Daoy (cell line): ENCODE results near the gene SRD5A1. TPM values are rescaled to one million over a fixed set of nuclear protein-coding genes. Genes with fewer than 3 reads are reported as not detected.
A peak's percentile ranks its signal among the peaks of the same experiment; 100 is the strongest.

Experiments used
- DNase-seq: peaks from one replicate; pipeline ENCODE4 v3.0.0-alpha.2; 2015; ENCODE audit warnings: low read depth
- total RNA-seq: library from RNA; depleted of rRNA; stranded (reverse); fragments of >200 nt; shearing (Covaris generic); gene quantifications from 2 replicates; pipeline ENCODE4 v1.2.3, GENCODE V29; 2014; rRNA removed

SRD5A1 gene
- total RNA-seq = 8.6 and 14.3 TPM in 2 replicates

- peak; percentile 90 for DNase-seq
These were observed at the start of gene SRD5A1, which contains the start of gene NSUN2 for GRCh38 chr5:6632888-6633468. Gene SRD5A1 (plus strand): TSS chr5:6633440. CDS start chr5:6633577, 137 bp downstream. Gene NSUN2 (minus strand): TSS chr5:6633044. CDS start chr5:6632979, 65 bp downstream.

GRCh38 chr5:6584101-6584645, 49.1 kb upstream of the SRD5A1 start:
- no peak for DNase-seq

GRCh38 chr5:6584727-6585126, 48.5 kb upstream of the SRD5A1 start:
- DNase-seq = no peak

GRCh38 chr5:6585168-6585567, 48.1 kb upstream of the SRD5A1 start:
- DNase-seq = peak; percentile 38

GRCh38 chr5:6585939-6586646, 47.1 kb upstream of the SRD5A1 start:
- DNase-seq = no peak

GRCh38 chr5:6586647-6587042, 46.6 kb upstream of the SRD5A1 start:
- DNase-seq = no peak

- no peak for DNase-seq
These were observed 46.1 kb upstream of the SRD5A1 start for GRCh38 chr5:6587171-6587570.

GRCh38 chr5:6590581-6590980, 42.7 kb upstream of the SRD5A1 start:
- no peak for DNase-seq

GRCh38 chr5:6591671-6592288, 41.5 kb upstream of the SRD5A1 start:
- DNase-seq = no peak

- no peak for DNase-seq
These were observed 40.6 kb upstream of the SRD5A1 start for GRCh38 chr5:6592601-6593000.

GRCh38 chr5:6593148-6594016, 39.9 kb upstream of the SRD5A1 start:
- DNase-seq = no peak

GRCh38 chr5:6594066-6594465, 39.2 kb upstream of the SRD5A1 start:
- DNase-seq = no peak

- DNase-seq = no peak
These were observed 37.8 kb upstream of the SRD5A1 start for GRCh38 chr5:6595405-6595804.

- DNase-seq = no peak
These were observed 36.9 kb upstream of the SRD5A1 start for GRCh38 chr5:6596388-6596787.

- no peak for DNase-seq
These were observed 35.7 kb upstream of the SRD5A1 start for GRCh38 chr5:6597557-6597956.

- no peak for DNase-seq
These were observed 34.8 kb upstream of the SRD5A1 start for GRCh38 chr5:6598351-6598900.

GRCh38 chr5:6599739-6600138, 33.5 kb upstream of the SRD5A1 start:
- DNase-seq = no peak

GRCh38 chr5:6601271-6601670, 32.0 kb upstream of the SRD5A1 start:
- DNase-seq = no peak

GRCh38 chr5:6601816-6602215, 31.4 kb upstream of the SRD5A1 start:
- DNase-seq = no peak

- no peak for DNase-seq
These were observed 30.8 kb upstream of the SRD5A1 start for GRCh38 chr5:6602441-6602840.

- DNase-seq = no peak
These were observed 29.6 kb upstream of the SRD5A1 start for GRCh38 chr5:6603643-6604042.
